ENCODE measurements around the gene SLC8A3.

Gene SLC8A3

DNA sequence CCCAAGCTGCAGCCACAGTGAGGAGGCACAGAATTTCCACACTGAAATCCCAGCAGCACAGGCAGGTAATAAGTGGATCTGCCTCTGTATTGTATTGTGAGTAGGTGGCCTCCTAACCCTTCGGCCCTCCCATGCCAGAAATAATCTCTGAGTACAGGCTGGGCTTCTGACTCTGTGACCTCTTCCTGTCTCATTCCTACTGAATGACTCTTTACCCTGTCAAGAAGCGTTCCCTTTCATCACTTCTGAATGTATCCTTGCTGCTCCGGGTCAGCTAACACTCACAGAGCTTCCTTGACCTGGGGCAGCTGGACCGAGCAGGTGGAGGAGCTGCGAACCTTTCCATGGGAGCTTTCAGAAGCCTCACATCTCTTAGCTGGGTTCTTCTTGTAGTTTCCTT is 119.6 kb downstream of the SLC8A3 start:
- DNase-seq (ENCODE audit: low read depth in 2 of 2), result no peak

DNA sequence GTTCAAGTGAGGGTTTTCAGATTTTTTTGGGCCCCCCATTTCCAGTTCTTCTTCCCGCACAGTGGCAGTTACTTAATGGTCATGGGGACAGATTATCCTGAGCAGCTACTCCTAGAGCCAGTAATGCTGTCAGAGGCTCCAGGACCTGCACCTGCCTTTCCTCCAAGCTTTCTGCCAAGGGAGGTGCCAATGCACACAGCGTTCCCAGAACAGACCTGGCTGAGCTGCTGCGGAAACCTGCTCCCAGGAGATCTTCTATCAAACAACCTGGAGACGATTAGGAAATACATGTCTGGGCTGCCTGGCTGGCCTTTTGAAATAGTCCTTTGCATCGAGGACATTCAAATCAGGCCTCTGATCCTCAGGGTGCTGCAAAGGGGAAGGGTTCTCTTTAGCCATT is 120.9 kb downstream of the SLC8A3 start:
- DNase-seq (ENCODE audit: low read depth in 2 of 2), result no peak

DNA sequence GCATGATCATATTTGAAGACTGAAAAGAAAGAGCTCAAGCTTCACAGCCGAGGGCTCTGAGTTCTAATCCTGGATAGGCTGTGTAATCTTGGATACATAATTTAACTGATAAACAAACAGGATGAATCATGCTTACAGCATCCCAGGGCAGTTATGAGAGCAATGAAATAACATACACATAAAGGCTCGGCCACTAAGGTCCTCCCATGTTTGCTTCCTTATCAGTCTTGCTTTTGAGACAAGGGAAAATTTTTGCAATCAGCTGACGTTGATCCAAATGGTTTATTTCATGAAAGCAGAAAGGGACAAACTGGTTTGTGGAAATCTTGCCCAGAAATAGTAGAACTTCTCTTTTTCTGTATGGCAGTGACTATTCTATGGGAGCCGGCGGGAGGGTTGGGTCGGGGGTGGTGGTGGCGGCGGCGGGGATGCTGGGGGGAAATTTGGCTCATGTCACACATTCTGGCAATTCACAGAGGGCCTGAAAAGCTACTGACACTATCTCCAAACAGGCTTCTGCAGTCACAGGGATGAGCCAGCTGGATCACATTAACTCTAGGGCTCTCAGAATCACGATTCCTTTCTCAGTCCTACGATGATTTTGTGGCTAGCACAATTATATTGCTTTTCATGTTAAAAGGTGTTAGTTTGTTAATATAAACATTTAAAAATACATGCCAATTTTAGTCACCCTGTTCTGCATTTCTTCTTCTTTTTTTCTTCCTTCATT is 124.5 kb downstream of the SLC8A3 start:
- no peak for DNase-seq (ENCODE audit: low read depth in 2 of 2)

DNA sequence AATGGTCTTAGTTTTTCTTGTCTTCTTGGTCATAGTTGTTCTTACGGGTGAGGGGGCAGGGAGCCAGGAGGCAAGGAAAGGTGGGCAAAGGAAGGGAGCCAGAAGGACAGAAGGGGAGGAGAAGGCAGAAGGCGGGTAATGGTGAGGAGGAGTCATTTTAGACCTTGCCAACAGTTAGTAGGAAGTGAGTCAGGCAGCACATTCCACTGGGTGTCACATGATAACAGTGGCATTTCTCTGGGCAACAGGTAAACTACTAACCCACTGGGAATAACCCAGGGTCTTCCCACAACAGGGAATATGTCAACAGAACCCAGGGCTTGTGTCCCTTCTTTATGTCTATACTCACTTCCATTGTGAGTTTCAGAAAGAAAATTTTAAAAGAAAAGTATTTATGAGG is 127.6 kb downstream of the SLC8A3 start:
- DNase-seq (ENCODE audit: low read depth in 2 of 2), result no peak

DNA sequence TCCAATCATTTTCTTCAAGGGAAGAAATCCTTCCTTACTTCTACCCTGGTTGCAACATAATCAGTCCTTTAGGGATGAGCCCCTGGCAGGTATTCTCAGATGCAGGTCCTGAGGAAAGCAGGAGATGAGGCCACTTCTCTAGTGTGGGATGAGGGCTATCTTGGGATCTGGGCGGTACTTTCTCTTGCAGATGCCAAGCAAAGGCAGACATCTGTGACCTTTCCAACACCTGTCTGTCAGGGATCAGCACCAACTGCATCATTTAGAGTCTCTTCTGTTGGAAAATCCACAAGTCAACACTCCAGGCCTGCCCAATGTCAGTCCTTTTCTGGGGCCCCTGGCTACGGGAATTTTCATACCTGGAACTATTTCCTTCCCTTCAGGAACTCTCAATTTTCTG is 129.2 kb downstream of the SLC8A3 start:
- DNase-seq (ENCODE audit: low read depth in 2 of 2), result no peak

DNA sequence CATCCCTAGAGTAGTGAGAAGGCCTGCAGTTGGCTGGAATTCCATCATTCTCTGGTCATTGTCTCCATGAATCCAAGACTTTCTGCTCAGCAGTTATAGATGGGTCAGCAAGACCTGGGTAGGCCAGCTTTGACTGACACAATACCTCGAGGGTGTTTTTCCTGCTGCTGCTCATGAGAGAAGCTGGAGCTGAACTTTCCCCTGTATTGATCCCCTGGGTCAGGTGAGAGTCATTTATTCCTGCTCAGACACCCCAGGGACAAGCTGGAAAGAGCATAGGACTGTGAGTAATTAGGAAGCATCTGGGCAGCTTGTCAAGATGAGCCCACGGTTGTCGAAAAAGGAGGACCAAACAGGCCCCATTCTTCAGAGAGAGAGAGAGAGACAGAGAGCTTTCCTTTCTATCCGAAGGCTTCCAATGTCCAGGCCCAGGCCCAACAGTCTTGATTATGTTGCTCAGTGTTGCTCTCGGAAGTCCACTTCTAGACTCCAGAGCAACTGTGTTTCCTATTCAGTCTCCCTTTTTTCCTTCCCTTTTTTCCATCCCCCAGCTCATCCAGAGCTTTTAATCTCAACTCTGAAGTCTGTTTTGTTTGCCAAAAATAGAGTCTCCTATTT is 131.1 kb downstream of the SLC8A3 start:
- no peak for DNase-seq (ENCODE audit: low read depth in 2 of 2)

DNA sequence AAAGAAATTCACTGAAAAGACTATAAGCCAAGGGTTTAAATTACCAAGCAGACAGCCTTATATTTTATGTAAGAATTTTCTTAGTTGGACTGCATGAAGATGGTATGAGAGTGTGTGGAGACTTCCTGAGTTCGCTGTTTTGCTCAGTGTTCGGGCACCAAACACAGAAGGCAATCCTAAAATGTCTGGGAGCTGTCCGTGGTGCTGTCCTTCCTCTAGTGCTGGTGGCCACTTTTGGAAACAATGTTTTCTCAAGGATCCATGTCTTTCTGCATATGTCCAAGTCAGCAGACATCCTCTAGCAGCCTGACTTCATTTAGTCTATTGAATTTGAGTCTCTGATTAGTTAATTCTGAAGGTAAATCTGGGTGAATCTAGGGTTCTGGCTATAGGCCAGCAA is 135.8 kb downstream of the SLC8A3 start:
- no peak for DNase-seq (ENCODE audit: low read depth in 2 of 2)

DNA sequence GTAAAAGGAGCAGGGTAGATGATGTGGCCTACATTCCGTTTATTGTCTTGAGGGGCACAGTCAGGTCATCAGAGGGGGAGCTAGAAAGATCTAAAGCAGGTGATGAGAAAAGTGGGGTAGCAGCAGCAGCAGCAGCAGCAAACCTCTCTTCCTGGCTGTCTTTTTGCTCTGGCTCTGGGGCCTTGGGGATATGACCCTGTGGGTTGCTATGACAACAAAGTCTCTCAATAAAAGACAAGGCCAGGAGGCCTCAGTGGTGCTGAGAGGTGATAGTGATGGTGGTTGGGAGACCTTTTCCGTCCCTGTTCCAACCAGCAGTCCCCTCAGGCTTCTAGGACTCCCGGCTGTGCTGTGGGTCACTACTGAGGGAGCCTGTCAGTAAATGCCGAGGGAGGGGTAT is 138.6 kb downstream of the SLC8A3 start:
- DNase-seq (ENCODE audit: low read depth in 2 of 2), result no peak

DNA sequence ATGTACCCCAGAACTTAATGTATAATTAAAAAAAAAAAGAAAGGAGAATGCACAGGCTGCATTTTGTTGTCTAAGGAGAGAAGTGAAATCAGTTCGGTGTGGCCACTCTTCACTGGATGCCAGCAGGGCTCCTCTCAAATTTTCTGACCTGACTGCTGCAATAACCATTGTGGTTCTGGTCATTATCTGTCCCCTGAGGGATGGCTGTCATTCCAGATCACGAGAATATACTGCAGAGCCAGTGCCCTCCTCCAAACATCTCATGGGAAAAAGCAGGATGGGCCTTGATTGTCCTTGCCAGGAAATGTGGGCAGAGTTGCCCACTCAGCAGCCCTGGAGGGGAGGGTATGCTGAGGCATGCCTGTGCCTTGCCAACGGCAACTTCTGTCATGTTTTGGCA is 139.1 kb downstream of the SLC8A3 start:
- DNase-seq (ENCODE audit: low read depth in 2 of 2), result no peak

DNA sequence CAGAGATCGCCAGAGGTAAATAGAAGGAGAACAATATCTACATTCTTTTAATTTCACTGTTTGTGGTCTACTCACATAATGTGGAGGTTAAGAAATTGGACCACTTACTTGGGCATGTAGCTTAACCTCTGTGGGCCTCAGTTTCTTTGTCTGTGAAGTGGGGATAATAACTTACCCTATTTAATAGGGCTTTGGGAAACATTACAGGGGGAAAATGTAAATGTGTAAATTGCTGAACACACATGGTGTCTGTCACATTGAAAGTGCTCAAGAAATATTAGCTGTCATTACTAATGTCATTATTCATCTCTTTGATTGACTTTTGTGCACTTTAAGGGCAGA is 140.5 kb downstream of the SLC8A3 start:
- no peak for DNase-seq (ENCODE audit: low read depth in 2 of 2)

DNA sequence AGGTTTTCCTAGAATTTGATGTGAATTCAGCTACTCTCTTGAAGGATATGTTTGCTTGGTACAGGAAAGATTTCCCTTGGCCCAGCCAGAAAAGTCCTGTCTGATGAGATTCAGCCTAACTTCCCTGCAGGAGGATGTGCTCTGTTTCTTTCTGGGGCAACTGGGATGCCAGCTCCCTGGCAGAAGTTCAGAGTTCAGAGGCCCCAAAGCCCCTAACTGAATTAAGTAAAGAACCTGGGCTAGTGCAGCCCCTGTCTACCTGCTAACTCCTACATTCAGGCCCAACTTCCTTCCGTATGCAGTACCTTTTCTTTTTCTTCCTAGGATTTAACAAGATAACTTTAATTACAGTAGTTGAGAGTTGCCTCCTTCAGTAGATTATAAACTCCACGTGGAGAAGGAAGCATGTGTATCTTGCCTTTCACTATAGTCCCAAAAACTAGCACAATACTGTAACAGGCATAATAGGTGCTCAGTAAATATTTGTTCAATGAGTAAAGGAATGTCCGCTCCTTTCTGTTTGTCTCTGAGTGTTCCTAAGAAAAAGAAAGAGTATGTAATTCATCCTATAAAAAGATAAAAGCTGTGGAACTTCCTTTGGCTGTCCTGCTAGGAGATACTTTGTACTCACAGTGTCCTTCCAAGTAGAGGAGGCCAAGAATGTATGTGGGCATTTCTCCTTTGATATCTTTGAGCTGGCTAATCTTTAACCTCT is 141.0 kb downstream of the SLC8A3 start:
- DNase-seq (ENCODE audit: low read depth in 2 of 2), result no peak

DNA sequence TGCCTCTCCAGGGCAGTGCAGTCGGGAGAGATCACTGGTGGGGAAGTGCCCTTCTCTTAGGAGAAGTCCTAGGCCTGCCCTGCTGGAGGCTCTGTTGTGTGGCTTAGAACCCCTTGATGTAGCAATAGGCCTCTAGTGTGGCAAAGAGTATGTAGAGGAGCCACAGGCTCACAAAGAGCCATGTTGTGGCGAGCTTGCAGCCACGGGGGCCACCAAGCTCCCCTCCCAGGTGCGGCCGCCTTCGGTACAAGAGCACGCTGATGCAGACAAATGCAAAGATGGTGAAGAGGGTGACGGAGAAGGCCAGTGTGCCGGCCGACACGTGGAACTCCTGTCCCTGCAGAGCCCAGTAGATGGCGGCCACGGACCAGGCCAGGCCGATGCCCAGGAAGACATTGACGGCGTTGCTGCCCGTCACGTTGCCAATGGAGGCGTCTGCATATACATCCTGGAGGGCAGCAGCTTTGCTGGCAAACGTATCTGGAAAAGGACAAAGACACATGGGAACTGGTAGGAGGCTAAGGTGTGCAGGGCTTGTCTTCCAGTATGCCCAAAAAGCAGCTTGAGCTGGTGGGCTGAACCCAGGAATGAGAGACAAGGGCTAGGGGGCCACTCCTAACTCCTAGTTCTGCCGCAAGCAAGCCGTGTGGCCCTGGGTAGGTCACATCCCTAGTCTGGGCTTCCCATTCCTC is 142.8 kb downstream of the SLC8A3 start:
- no peak for DNase-seq (ENCODE audit: low read depth in 2 of 2)

DNA sequence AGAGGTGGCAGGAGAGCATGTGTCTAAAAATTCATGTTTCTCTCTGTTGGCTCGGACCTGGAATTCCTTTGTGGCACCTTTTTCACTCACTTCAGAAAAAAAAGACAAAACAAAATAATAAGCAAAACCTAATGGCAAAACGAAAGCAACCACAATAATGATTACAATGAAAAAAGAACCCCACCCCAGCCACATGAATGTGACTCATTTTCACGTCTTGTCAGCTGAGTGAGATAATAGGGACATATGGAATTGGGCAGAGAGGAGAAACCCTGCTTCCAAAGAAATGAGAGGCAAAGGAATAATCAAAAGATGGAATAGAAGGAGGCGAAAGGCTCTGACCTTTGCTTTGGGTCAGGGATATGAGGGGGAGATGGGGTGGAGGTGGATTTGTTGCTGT is 143.4 kb downstream of the SLC8A3 start:
- DNase-seq (ENCODE audit: low read depth in 2 of 2), result no peak

DNA sequence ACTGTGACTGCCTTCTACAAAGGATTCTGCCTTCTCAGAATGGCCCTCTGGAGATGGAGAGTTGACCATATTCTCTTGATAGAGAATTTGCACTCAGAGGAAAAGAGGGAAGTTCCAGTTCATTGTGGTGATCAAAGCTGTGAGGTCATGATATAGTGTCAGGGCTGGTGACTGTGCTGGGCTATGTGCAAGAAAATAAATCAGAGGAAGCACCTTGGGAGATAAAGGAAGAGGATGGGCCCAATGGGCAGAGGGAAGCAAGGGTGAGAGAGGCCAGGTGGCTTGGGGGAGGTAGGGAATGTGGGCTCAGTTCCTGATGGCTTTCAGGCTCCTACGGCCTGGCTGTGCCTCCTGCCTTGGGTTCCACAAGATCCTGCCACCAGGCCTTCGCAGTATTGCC is 145.8 kb downstream of the SLC8A3 start:
- no peak for DNase-seq (ENCODE audit: low read depth in 2 of 2)

DNA sequence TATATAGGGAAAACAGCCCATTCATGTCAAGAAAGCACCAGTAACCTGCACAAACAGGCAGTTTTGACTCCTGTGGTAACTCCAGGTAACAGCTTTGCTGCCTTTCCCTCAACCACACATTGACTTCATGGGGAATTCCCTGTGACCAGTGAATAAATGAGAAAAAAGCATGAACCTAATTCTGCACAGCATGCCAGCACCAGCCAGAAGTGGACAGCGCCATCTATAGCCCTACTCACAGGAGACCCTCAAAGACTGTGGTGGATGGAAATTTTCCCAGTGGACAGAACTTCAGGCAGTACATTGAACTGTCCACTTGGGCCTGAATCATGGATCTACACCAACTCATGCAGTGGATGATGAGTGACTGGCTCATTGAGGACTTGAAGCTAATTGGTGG is 152.1 kb downstream of the SLC8A3 start:
- no peak for DNase-seq (ENCODE audit: low read depth in 2 of 2)

DNA sequence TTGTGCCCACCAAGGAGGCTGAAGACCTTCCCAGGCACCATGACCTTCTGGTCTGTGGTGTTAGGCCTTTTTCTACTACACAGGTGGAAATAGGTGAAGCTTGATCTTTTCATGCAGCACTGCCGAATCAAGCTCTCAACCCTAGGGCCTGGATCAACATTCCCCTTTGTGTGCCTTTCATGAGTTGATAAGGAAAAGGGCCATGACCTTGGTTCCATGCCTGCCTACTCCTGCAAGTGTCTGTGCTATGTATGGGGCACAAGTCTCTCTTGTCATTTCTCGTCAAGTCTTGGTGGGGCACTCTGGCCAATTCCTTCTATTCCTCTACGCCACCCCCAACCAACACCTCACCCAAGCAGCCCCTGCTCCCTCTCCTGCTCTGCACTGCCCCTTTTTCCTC is 154.5 kb downstream of the SLC8A3 start:
- DNase-seq (ENCODE audit: low read depth in 2 of 2), result no peak

DNA sequence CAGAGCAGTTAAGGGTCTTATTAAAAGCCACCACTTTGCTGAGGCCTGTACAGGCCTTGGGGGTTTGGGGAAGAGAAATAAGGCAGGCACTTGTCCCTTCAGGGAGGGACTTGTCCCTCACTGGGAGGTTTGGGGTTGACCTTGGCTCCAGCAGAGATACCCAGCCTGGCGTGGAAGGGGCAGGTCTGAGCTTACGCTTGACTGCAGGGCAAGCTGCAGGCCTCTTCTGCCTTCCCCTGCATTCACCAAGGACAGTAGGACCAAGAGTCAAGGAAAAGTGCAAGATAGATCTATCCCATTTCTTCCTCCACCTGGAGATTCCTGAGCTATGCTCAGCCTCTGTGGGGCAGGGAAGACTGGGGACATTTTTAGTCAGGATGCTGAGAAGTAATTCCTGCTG is 155.2 kb downstream of the SLC8A3 start:
- DNase-seq (ENCODE audit: low read depth in 2 of 2), result no peak

DNA sequence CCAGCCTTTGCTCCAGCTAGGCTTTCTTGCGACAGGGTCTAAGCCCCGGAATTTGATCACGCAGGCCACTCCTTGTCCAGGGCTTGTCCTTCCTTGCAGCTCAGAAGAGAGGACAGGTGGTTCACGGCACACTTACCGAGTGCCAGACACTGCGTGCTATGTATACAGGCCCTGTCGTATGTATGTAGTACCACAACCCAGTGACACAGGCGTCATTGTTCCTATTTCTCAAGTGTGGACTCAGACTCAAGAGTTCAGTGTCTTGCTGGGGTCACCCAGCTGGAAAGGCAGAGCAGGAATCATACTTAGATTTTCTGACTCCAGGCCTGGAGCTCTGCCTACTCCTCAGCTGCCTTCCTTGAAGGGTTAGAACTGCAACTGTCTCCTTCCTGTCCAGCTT is 155.6 kb downstream of the SLC8A3 start:
- DNase-seq (ENCODE audit: low read depth in 2 of 2), result no peak

DNA sequence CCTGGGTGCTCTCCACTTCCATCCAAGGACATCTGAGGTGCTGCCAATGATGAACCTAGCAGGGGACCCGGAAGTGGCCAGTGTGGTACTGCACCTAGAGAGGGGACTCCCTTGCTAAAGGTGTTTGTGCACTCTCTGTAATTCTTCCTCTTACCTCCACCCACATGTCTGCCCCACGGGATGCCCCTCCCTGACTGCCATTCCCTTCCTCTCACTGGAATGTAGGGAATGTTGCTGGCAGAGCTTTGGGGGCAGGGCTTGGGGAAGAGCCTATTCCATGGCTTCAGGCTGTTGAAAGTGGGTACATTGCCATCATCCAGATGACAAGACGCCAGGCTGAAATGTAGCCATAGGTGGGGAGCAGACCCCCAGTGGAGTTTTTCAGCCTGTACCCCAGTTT is 156.3 kb downstream of the SLC8A3 start:
- no peak for DNase-seq (ENCODE audit: low read depth in 2 of 2)

DNA sequence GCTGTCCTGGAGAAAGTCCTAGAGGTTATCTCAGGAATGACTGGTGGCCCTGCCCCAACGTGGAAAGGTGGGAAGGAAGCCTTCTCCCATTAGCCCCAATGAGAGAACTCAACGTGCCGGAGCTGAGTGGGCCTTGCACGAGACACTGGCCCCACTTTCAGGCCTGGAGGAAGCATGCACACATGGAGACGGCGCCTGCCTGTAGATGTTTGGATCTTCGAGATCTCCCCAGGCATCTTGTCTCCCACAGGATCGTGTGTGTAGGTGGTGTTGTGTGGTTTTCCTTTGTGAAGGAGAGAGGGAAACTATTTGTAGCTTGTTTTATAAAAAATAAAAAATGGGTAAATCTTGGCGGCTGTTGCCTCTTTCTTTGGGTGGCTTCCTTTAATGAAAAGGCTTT is 156.7 kb downstream of the SLC8A3 start:
- no peak for DNase-seq (ENCODE audit: low read depth in 2 of 2)

DNA sequence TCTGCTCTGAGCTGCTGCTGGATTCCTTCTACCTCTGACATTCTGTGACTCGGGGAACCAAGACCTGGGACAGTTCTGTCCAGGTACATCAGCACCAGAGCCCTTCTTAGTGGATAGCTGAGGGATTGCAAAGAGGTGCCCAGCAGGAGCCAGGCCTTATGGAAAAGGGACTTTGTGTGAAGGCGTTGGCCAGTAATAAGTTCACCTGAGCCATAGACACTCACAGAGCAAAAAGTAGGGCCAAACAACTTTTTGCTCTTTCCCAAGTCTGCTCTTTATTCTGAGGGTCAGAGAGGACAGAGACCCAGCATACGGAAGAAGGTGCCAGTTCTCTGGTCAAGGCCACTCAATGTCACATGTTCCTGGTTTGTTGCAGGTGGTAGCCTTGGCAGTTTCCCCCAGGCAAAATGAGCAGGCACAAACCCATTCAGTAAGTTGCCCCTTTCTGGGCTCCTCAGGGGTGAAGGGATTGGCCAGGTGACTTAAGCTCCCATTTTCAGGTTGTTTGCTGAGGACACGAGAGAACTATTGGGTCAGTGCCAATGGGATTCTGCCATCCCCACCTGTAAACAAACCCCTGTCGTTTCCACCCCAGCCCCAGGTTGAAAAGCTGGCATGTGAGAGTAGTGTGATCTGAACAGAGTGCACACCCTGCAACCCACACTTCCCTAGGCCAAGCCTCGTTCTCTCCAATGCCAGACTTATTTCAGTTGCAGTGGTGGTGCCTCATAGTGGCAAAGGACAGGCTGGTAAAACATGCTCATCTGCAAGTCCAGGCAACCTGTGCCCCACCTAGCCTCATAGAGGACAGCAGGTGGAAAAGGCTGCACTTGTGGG is 159.2 kb downstream of the SLC8A3 start:
- no peak for DNase-seq (ENCODE audit: low read depth in 2 of 2)
